ENCODE results near the gene PIGB.
"Not testable (repeated sequence)": the region's sequence is repeated elsewhere in the genome, so short reads cannot be mapped to it uniquely, and the experiment has no call there.

The PIGB gene

DNA sequence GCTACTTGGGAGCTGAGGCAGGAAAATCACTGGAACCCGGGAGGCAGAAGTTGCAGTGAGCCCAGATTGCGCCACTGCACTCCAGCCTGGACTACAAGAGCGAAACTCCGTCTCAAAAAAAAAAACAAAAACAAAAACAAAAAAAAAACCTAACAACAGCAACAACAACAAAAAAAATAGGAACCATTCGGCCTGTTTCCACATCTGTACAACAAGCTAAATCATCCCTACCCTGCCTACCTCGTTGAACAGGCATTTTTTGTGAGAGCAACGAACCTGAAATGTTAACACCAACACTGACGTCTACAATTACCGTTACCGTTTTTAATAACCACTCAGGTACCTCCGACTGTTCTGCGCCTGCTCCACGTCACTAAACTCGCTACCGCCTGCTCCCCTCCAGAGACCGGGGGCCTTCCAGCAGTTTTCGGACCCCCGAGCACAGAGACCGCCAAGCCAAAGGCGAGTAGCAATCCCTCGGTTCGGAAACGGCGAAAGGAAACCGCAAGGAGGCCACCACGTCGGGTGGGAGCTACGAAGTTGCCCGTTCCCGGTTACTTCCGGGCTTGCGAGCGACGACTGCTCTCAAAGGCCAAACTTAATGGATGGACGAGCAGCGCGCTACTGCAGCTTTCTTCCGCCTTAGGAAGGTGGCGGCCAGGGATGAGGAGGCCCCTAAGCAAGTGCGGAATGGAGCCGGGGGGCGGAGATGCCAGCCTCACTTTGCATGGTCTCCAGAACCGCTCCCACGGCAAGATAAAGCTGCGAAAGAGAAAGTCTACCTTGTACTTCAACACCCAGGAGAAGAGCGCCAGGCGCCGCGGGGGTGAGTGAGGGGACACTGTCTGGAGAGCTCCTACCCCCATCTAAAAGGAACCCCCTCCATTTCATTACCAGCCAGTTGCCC, at the start of gene PIGB, which contains the start of gene PIGBOS1:
PIGB (plus strand) TSS at position 635 of the 907 bp plus-strand sequence; CDS start at position 664, 29 bp downstream.
PIGBOS1 (minus strand) TSS at position 536 of the 907 bp plus-strand sequence. CDS start 1,331 bp downstream, outside the sequence.
- peak in 57 of 58 donors; percentile 36 to 87 (median 73) for DNase-seq

DNA sequence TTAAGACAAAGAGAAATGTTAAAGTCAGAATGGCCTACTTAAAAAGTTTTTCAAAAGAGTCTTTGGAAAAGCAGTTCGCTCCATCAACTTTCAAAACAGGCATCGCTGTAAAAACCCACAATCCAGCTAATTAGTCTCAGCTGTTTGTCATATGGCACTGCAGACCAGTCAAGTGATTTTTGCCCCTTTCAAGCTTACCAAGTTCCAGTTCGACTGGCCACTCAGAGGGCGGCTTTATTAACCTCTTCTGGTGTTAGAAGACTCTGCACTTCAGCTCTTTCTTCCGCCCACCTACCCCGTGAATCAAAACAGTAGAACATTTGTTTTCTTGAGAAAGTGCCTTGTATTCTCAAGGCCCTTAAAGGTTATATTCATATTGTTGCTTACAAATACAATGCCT, 48.7 kb upstream of the PIGB start:
- no peak for DNase-seq

DNA sequence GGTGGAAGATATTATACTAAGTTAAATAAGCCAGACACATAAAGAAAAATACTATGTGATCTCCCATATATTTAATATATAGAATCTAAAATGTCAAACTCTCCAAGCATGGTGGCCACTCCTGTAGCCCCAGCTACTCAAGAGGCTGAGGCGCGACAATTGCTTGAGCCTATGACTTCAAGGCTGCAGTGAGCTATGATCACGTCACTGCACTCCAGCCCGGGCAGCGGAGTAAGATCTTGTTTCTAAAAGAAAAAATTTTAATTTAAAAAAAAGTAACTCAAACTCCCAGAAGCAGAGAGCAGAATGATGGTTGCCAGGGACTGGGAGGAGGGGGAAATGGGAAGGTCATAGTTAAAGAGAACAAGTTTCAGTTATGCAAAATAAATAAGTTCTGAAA, 42.7 kb upstream of the PIGB start:
- no peak for DNase-seq

DNA sequence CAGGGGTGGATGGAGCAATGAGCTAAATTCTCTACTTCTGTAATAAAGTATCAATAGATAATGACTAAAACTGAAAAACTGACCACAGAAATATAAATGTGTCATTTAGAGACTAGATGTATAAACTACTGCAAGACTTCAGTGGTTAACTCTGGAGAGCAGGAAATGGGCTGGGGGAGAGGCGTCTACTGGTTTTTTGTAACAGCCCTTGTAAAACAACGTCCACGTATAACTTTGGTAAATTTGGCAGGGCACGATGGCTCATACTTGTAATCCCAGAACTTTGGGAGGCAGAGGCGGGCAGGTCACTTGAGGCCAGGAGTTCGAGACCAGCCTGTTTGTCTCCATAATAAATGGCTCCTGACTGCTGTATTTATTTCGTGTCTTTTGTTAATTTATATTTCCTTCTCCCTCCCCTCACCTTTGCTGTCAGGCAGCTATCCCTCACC, 41.9 kb upstream of the PIGB start:
- DNase-seq: no peak

DNA sequence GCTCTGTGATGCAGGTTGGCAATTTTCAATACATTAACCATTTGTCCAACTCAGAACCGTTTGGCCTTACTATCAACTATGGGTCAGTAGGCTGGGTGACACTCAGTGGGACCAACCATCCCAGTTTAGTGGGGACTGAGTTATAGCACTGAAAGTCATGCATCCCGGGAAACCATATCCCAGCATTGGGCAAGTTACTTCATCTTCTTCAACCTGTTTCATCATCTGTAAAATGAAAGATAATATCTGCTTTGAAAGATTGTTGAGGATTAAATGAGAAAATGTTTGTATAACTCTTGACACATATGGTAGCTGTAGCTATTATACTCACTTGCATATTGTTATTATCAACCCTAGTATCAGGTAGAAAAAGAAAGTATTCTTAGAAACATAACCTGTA, 41.3 kb upstream of the PIGB start:
- no peak for DNase-seq

DNA sequence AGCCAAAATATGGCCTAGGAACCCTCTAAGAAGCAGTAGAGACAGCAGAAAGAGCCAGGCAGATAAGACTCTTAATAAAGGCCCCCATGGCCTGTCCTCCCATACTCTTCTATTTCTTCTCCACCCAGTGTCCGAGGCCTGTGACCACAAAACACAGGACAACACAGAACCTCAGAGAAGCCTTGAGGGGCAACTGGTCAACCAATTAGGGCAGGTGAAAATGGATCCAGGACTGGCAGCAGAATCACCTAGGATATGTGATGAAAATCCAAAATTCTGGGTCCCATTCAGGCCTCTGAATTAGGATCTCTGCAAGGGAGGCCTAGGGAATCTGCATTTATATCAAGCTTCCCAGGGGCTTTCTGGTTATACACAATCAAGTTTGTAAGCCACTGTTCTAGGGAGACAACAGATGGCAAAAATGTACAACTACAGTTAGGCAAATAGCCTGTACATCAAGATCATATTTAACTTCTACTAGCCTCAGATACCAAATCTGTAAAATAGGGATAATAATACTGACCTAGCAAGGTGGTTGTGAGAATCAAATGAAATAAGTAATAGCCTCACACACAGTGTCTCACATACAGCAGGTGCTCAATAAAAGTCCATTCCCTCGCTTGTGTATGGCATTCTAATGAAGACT, 39.8 kb upstream of the PIGB start:
- DNase-seq: no peak

DNA sequence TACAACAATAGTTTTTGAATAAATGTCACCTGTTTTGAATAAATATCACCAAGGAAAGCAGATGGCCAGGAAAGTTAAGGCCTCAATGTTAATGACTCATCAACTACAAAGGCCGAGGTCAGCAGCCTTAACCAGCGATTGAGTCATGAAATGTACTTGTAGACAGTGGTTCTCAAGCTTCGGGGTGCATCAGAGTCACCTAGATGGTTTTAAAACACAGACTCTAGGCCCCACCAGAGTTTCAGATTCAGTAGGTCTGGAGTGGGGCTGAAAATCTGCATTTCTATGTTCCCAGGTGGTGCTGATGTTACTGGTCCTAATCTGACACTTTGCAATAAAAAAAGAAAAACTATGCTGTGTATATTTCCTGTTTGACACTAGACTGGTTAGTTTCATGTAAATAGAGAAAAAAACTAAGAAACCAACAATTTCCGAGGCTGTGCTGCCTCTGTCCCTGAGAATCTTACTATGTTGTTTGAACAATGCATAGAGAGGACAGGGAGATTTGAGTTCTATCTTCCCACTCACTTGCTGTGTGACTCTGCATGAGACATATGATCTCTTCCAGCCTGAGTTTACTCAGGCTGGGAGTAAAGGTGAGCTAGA, 39.2 kb upstream of the PIGB start:
- DNase-seq: no peak

DNA sequence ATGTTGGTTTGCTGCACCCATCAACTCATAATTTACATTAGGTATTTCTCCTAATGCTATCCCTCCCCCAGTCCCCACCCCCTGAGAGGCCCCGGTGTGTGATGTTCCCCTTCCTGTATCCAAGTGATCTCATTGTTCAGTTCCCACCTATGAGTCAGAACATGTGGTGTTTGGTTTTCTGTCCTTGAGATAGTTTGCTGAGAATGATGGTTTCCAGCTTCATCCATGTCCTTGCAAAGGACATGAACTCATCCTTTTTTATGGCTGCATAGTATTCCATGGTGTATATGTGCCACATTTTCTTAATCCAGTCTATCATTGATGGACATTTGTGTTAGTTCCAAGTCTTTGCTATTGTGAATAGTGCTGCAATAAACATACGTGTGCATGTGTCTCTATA, 38.4 kb upstream of the PIGB start:
- DNase-seq: not testable (repeated sequence)

DNA sequence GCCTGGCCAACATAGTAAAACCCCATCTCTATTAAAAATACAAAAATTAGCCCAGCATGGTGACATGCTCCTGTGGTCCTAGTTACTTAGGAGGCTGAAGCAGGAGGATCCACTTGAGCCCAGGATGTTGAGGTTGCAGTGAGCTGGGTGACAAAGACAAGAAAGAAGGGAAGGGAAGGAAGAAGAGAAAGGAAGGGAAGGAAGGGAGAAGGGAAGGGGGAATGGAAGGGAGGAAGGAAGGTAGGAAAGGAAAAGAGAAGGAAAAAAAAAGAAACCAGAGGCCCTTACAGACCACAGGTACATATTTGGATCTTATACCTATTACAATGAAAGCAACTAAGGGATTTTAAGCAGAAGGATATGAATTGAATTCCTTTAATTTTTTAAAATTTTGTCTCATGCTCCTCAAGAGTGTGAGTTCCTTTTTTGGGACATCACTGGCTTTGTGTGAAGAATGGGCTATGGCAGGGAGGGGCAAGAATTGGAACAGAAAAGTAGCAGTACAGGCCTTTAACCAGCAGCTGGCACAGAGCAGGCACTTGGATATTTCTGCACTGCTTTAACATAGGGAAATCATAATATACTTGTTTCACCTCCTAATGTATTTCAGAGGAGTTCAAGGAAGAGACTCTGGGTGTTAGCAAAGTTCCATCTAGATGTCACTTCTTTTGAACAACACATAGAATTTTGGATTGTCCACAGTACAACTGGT, 37.3 kb upstream of the PIGB start:
- no peak for DNase-seq

DNA sequence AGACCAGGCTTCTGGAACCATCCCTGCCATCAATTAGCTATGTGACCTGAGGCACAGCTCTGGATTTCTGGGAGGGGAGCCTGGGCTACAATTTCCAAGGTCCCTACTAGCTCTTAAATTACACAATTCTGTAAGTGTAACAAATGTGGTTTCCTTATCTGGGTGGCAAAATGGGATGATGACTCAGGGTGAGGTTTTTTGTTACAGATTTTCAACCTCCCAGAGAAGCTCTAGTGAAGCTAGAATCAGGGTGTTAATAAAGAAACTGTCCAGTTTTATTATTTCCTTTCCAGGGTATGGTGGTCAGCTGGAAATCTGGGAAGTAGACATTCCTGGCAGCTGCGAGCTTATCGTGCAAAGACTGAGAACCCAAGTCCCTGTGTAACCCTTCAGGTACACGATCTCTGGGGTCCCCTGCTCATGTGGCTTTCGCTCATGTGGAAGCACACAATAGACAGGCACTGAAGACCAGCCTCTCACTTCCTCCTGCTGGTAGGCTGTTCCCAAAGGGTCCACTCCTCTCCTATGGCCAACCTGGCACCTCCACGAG, 36.7 kb upstream of the PIGB start:
- DNase-seq: no peak

DNA sequence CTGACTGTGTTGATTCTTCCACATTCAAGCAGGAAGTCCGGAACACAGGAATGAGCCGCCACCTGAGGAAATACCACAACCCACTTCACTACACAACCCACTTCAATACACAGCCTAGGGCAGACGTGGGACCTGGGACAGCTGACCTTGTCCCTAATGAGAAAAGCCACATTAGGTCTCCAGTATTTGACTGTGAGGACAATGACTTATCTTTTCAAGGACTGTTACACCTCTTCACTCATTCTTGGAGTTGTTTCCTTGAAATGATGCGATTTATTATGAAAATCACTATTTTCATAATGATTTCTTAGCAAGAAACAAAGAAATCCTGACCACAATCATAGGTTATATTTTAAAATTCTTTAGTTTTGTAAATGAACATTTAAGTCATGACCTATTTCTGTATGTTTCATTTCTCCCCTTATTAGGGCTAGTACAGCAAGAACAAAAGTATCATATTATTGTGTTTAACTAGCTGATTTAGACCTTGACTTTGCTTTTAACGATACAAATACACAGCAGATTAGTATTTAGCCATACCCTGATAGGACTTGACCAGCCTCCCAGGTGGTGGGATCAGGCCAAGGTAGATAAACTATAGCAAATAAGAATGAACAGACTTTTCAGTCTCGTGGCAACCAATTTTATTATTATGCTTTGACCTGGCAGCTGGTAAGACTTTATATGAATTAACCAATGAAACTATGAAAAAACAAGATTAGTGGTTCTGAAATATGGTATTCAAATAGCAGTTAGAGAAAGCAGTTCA, 35.5 kb upstream of the PIGB start:
- no peak for DNase-seq

DNA sequence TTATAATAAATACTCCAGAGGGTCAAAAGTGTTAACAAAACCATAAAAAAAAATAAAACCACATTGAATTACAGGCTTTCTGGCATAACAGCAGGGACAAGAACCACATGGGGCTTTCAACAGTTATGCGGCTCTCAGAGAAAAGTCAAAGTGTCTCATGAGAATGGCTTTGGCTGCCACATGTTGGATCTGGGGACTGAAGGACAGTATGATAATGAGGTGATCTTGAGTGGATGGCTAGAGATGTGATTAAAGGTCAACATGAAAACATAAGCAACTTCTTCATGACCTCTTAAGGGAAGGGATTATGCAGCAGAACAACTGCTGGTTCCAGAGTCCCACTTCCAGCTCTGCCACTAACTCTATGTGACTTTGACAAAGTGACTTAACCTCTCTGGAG, 34.6 kb upstream of the PIGB start:
- no peak for DNase-seq

DNA sequence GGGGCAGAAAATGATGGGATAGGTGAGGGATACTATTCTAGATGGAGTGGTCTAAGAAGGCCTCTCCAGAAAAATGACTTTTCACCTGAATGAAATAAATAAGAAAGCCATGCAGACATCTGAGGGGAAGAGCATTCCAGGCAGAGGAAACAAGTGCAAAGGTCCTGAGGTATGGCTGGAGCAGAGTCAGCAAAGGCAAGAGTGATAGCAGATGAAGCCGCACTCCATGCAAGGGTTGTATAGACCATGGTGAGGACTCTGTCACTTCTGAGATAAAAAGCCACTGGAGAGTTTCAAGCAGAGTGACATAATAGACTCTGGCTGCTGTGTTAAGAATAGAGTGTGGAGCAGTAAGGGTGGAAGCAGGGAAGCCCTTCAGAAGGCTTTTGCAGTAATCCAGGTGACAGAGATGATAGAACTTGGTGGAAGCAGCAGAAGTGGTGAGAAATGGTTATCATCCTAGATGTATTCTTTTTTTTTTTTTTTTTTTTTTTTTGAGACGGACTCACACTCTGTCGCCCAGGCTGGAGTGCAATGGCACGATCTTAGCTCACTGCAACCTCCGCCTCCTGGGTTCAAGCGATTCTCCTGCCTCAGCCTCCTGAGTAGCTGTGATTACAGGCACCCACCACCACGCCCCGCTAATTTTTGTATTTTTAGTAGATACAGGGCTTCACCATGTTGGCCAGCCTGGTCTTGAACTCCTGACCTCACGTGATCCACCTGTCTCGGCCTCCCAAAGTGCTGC, 32.4 kb upstream of the PIGB start:
- DNase-seq: not testable (repeated sequence)

DNA sequence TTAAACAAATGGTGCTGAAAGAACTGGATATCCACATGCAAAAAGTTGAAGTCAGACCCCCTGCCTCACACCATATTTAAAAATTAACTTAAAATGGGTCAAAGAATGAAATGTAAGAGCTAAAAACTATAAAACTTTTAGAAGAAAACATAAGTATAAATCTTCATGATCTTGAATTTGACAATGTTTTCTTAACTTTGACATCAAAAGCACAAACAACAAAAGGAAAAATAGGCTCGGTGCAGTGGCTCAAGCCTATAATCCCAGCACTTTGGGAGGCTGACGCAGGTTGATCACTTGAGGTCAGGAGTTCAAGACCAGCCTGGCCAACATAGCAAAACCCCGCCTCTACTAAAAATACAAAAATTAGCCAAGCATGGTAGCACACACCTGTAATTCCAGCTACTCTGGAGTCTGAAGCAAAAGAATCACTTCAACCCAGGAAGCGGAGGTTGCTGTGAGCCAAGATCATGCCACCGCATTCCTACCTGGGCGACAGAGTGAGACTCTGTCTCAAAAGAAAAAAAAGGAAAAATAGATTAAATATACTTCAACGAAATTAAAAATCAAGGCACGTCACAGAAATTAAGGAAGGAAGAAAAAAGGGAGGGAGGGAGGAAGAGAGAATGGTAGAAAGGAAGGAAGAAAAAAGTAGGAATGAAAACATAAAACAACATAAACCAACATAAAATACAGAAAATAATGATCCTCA, 30.9 kb upstream of the PIGB start:
- DNase-seq: no peak

DNA sequence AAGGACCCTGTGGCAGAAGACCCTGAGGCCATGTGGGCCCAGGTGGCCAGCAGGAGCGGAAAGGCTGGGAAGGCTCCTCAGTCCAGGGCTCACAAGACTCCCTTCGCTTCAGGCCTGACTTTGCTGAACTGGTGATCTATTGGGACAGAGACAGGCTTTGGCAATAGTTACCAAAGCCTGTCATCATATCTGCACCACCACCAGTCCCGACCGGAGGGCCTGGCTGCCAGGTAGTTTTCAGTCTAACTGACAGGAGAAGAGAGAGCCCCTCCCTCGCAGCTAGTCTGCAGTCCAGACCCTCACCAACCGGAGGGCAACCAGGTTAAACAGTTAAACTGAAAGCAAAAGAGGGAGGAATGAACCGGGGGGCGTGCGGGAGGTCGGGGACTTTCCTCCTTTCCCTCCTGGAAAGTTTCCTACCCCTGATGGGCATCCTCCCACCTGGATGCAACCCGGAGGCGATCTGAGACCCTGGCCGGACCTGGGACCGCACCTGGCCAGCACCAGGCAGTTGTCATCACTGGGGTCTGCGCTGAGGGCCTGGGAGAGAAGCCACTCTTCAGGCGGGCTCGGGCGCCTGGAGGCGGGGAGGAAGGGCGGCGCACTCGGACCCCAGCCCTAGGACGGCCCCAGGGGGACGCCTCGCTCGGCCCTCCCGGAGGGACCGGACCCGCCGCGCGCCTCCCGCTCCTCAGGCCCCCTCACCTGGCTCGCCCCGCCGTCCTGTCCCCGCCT, 29.8 kb upstream of the PIGB start:
- DNase-seq: peak in 4 of 58 donors; percentile 0 to 50 (median 4)

DNA sequence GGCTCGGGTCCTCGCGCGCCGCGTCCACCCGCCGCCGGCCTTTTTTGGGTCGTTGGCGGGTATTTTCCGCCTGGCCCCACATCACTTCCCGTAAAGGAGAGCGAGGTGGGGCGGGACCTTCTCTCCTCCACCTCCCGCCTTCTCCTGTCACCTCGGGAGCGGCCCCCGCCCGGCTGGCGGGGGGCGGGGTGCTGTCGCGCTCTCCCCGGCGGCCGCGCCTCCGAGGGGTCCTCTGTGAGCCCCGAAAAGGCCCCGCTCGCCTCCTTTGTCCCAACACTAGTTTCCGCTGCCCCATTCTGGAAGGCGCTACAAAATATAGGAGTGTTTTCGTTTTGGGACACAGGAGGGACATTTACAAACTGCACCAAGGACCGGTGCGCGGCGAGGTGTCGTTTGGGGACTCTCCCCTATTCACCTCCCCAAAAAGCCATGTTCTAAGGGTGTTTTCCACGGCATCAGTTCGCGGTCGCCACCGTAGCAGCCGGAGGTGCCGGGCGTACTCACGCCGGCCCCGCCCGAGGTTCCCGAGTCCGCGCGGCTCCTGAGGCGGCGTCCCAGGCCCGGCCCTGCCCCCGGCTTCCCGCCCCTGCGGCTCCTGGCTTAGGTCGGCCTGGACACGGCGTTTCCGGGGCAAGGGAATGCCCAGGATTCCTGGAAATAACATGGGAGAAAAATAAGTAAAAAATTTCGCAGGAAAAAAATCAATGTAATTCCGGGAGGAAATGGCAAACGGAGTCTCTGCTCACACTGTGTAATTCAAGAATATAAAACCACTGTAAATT, 29.1 kb upstream of the PIGB start, which contains the start of gene RAB27A:
RAB27A (minus strand) TSS at position 68 of the 782 bp plus-strand sequence. CDS start 54,879 bp downstream, outside the sequence.
- peak in 16 of 58 donors; percentile 0 to 50 (median 22) for DNase-seq

DNA sequence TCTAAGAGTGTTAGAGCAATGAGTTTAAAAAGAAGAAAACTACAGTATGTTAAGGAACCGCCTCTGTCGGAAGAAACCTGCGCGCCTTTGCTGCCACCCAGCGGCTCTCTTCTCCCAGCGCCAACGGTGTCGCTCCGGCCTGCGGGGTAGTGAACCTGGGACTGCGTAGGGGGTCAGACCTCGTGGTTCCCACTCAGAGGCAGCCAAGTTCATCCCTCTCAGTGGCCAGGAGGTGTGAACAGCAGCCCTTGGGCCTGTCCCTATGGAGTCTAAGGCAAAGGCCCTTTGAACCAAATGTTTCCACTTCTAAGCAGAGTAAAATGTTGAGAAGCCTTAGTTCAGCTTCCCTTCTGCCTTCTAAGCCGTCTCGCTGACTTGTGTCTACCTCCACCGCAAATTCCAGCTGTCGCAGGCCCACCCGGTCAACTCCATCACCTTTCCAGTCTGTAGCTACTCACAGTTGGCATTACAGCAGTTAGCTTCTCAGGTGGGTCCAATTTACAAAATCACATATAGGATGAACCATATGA, 28.4 kb upstream of the PIGB start:
- peak in 56 of 58 donors; percentile 2 to 85 (median 53) for DNase-seq

Data from anterior cingulate cortex (tissue), 58 donors.